Neural cell (in vitro differentiated cells): ENCODE data around the gene CD248.

ENCODE experiments used
- CTCF ChIP-seq: fragments of 450-650 bp; IDR thresholded peaks from 2 replicates; pipeline ENCODE4 v1.5.1; 2014; ENCODE audit warnings: antibody characterized with exemption, mild to moderate bottlenecking, moderate library complexity; ENCODE audit not compliant: poor library complexity, severe bottlenecking
- EP300 ChIP-seq: fragments of 450-650 bp; conservative IDR thresholded peaks from 2 replicates; pipeline ENCODE4 v1.6.1; 2014; ENCODE audit warnings: antibody characterized with exemption, mild to moderate bottlenecking, moderate library complexity; ENCODE audit not compliant: poor library complexity, severe bottlenecking
- EZH2 ChIP-seq: fragments of 200-600, 300-800 bp; shearing (Covaris generic), sonication (generic); IDR thresholded peaks from 2 replicates; pipeline ENCODE4 v1.6.1; 2014; ENCODE audit warnings: antibody characterized with exemption, low read length, borderline replicate concordance, mild to moderate bottlenecking; ENCODE audit not compliant: insufficient read depth, poor library complexity, severe bottlenecking
- MXI1 ChIP-seq: fragments of 450-650 bp; conservative IDR thresholded peaks from 2 replicates; pipeline ENCODE4 v1.6.1; 2014; ENCODE audit warnings: antibody characterized with exemption, mild to moderate bottlenecking; ENCODE audit not compliant: poor library complexity, severe bottlenecking
- POLR2AphosphoS5 ChIP-seq: IDR thresholded peaks from 2 replicates; pipeline ENCODE4 v1.6.1; 2012
- RAD21 ChIP-seq: fragments of 450-650 bp; conservative IDR thresholded peaks from 2 replicates; pipeline ENCODE4 v1.6.1; 2014; ENCODE audit warnings: antibody characterized with exemption, mild to moderate bottlenecking, moderate library complexity
- REST ChIP-seq: IDR thresholded peaks from 2 replicates; pipeline ENCODE4 v1.6.1; 2012; ENCODE audit warnings: borderline replicate concordance
- SMC3 ChIP-seq: fragments of 450-650 bp; conservative IDR thresholded peaks from 2 replicates; pipeline ENCODE4 v1.6.1; 2014; ENCODE audit warnings: antibody characterized with exemption, mild to moderate bottlenecking, moderate library complexity; ENCODE audit not compliant: poor library complexity

GRCh38 chr11:66275396-66275795, 41.4 kb downstream of the CD248 start:
- TF ChIP-seq CTCF (no peak), EZH2 (no peak), POLR2AphosphoS5 (no peak), EP300 (no peak), MXI1 (no peak), RAD21 (no peak), SMC3 (no peak), REST (no peak)
